Dermis microvascular lymphatic vessel endothelial cell (primary cell): ENCODE measurements around the gene CADM1. TPM values are rescaled to one million over a fixed set of nuclear protein-coding genes. Genes with fewer than 3 reads are reported as not detected.

ENCODE experiments used
- DNase-seq, 2 donors: peaks; one replicate each; pipeline versions ENCODE4 v3.0.0 to v3.0.0-alpha.2; 2010; ENCODE audit warnings: low read depth in 2 of 2
- total RNA-seq: library from RNA; depleted of rRNA; stranded (reverse); fragments of >200 nt; gene quantifications from 2 replicates; pipeline ENCODE4 v1.2.1, GENCODE V29; 2014

The CADM1 gene
- total RNA-seq, 1 donor from 2014 or later, result 0.77 TPM

GRCh38 chr11:115208808-115209259 is 295.4 kb downstream of the CADM1 start:
- DNase-seq, result no peak

GRCh38 chr11:115207916-115208315 is 296.3 kb downstream of the CADM1 start:
- DNase-seq, result no peak

- DNase-seq, result no peak
Observed at GRCh38 chr11:115207166-115207591, 297.0 kb downstream of the CADM1 start.

GRCh38 chr11:115206365-115207022 is 297.7 kb downstream of the CADM1 start:
- no peak for DNase-seq

- no peak for DNase-seq
Observed at GRCh38 chr11:115202900-115203552, 301.2 kb downstream of the CADM1 start.

- no peak for DNase-seq
Observed at GRCh38 chr11:115202074-115202473, 302.1 kb downstream of the CADM1 start.

DNA sequence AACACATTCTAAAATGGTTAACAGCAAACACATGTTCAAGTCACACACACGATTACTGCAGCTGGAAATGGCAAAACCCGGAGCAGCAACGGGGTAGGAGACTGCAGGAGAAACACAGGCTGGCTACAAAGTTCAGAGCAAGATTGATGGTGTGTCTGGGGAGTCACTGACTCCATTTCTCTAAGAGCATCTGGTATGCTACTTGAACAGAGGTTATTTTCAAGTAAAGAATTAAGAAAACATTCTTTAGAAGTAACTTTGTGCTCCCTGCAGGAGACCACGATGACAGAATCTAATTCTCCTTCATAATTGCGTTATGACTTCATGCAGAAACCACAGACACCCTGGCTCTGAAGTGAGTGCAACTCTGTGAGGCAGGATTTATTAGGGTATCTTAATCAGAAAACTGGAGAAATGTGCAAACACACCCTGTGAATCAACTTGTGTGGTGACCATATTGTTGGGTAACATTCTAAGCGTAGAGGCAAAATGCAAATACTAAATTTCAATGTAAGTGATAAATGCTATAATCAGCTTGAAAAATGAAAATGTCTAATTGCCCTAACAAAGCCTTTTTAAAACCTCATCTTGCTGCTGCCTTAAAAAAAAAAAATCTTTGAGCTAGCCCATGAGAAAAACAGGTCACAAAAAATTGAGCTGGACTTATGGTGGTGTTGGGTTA is 303.0 kb downstream of the CADM1 start:
- DNase-seq, result no peak

DNA sequence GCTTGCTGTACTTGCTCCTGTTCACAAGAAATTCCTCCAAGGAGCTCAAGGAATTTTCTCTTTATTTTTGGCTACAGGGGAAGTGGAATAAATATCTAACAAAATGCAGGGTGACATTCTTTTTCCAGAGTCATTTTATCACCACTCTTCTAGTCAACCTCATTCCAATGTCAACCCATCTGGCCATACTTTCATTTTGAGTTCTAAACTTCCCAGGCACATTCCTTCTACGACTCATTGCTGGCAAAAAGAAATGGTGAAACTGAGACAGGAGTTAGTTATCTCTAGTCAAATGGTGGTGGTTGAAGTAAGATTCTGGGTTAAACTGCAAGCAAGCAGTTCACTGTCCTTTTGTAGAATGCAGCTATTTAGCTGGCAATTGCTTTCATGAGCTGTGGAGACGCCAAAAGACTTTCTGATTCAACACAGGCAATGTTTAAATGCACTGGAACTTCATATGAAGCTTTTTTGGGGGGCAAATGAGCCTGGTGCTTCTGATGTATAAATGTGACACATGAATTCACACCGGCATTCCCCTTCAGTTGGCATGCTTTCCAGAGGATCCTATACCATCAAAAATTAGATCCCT is 304.6 kb downstream of the CADM1 start:
- no peak for DNase-seq

- DNase-seq, result no peak
Observed at GRCh38 chr11:115198321-115198741, 305.9 kb downstream of the CADM1 start.

GRCh38 chr11:115197433-115197832 is 306.8 kb downstream of the CADM1 start:
- DNase-seq, result no peak

DNA sequence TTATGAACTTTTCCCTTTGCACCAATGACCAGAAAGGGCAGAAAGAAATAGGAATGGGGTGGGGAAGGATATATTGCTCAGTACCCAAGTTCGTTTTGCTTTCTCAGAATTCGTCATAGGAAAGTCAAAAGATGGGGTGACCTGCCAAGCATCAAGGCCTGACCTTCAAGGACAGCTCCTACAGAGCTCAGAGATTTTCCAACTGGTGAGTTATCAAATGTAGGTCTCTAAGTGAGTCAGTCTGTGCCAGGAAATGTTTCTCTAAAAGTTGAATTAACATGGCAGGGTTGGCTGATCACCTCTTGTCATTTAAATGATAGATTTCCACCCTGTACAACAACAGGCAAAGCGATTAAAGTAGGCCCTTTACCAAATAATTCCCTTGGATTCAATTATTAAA is 307.2 kb downstream of the CADM1 start:
- DNase-seq, result no peak

GRCh38 chr11:115194802-115195110 is 309.5 kb downstream of the CADM1 start:
- no peak for DNase-seq

GRCh38 chr11:115193914-115194801 is 310.1 kb downstream of the CADM1 start:
- DNase-seq, result no peak

DNA sequence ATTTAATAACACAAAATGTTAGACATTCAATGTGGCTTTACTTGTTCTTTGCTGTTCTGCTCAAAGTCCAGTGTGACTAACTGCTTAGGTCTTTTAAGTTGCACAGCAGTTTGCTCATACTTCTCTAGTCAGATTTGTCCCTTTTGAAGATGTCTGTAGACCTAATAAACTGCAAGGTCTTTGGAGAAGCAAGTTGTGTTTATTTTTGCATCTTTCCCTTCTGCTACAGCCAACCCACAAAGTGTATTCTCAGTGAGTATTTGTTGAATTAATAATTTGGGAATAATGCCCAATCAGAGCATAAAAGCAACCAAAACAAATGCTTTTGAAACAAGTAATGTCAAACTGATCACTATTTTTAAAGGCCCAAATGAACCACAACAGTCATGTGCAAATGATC is 312.5 kb downstream of the CADM1 start:
- DNase-seq, result no peak

DNA sequence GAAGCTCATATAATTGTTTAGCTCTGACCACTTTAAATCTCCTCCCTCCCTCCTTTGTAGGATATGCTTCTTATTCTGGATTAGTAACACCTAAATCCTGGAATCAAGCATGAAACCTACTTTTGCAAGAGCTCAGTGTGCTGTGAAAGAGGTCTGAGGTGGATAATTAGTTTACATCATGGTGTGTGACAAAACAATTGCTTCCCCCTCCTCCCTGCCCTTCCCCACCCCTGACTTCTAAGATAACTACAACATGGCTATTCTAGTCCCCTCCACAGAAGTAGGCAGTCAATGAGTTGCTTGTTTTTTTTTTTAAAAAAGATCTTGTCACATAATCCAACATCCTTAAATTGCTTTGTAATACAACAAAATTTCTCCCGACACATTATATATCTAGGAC is 314.0 kb downstream of the CADM1 start:
- DNase-seq, result no peak

DNA sequence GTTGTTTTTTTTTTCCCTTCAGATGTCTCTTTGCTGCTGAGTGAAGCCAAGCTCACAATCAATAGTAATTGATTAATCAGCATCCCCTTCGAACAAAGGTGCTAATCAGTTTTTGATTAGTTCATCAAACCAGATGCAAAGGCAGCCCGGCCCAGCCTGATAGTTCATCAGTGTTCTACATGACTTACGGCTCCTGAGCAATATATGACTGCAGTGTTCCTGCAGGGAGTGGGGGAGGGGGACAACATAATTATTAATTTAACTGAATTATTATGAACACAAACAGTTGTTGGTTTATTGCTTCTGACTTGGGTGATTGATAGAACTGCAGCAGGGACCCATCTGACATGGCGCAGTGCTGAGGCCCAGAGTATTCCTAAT is 315.3 kb downstream of the CADM1 start:
- DNase-seq, result no peak

DNA sequence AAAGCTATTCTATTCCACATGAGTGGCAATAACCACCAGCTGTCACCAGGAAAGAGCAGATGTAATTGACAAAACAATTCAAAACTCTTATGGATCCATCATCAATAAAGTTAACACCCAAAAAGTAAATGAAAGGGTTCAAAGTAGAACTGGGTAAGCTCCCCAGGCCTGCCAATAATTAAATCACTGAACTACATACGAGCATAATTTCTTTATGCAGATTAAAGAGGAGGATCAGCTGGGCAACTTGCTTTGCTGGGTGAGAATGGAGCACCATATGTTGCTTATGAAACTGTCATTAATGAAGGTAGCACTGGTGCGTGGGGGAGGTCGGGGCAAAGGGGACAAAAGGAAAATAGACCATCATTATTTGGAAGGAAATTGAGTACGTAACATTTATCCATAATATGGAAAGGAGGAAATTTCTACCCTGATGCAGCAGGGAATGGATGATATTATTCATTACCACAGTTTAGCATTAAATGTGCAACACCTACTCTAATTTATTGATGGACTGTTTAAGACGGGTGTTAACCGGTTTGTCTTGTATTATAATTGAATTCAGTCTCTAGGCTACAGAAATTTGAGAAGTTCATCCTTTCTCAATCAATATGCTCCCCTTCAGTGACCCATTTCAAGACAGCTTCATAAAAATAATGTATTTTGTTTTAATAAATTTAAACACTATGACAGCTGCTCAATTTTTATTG is 315.9 kb downstream of the CADM1 start:
- no peak for DNase-seq

DNA sequence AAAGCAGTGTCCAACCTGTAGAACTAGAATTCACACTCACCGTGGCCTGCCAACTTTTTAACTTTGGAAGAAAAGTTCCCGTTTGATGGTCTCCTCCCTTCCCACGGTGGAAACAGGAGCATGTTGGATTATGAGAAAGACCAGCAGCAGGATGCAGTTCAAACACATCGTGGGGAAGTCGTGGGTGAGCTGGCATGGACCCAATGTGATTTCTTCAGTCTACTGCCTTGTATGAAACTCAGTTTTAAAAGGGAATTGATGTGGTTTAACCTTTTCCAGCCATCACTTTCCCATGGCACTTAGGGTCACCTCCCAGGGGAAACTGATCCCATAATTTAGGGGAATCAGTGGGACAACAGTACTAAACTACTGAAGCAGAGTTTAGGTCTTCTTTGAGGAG is 318.3 kb downstream of the CADM1 start:
- no peak for DNase-seq

DNA sequence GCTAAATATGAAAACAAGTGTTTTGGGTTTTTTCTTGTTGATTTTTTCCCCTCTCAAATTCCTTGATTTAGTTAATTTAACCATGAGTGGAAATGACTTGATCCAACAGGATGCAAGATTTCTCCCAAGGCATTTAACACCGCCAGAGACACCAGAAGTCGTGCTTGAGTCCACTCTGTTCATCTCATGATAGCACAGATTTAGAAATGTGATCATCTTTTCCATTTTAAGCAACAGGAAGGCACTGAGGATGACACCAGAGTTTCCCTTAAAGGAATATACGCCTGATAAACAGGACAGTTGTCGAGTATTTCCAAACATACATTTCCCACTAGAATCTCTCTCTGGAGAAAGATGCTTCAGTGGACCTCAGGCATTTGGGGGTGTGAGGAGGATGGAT is 318.7 kb downstream of the CADM1 start:
- no peak for DNase-seq

DNA sequence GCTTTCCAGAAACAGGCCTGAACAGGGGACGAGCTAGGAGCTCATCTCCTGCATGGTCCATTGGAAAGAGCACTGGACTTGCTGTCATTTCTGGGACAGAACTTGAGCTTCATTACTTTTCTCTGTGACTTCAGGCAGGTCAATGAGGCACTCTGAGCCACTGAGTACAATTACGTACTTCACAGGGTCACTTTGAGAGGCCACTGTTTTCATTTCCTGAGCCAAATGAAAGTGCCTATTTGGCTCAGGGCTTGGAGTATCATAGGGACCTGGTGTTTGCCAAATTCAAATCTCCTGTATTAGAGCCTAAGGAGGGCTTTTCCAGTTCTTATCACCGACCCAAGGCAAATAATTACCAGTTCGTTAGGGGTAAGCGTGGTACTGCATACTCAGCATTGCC is 319.3 kb downstream of the CADM1 start:
- no peak for DNase-seq

- no peak for DNase-seq
Observed at GRCh38 chr11:115183830-115184229, 320.4 kb downstream of the CADM1 start.
